NOMO-1 (cell line): Measurements from ENCODE around the gene LY6G5B.

Experiments
- DNase-seq, 2 experiments: peaks; one replicate each; lab custom pipeline; 2025; ENCODE audit not compliant: unreplicated experiment in 2 of 2; lab: John Stamatoyannopoulos, UW

LY6G5B gene

DNA sequence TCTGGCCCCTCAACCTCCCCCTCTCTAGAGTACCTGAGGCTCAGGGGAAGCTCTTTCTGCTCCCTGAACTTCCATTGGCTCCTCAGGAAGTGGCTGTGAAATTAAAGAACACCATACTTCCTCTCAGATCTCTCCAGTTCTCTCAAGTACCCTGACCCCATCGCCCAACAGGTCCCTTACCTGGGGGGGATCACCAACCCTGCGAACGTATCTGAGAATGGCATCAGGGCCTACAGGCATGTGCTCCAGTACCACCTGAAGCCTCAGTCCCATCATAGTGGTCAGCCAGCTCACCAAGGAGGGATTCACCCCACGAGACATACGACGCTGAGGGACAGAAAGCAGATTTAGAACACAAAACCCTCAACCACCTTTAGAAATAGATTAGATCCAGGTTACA, 29.2 kb upstream of the LY6G5B start:
- DNase-seq: no peak

GRCh38 chr6:31641370-31641769, 28.4 kb upstream of the LY6G5B start:
- DNase-seq: no peak

GRCh38 chr6:31642798-31643570, 26.8 kb upstream of the LY6G5B start:
- no peak for DNase-seq

DNA sequence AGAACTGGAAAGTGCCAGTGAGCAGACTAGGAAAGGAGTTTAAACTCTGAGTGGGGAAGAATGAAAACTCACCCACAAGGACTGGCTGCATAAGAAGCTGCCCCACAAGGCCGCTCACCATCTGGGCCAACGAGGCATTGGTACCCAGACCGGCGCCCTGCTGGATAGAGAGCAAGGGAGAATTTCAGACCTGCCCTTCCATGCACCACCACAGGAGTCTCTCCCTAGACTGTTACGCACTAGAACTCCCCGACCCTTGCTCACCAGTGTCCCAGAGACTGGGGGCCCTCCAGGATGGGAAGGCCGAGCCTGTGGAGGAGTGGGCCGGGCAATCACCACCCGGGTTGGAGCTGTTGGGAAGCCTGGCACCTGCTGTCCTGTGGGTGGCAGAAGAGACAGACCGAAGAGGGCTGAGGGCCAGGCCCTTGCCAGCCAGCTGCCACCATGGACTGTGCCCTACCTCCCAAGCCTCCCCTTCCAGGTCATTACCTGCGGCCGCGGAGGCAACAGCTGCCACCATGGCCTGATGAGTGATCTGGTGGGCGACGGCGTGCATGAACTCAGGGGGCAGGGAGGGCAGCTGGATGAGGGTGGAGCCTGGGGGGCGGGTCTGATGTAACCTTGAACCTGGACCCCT, 25.8 kb upstream of the LY6G5B start:
- no peak for DNase-seq

GRCh38 chr6:31645325-31645724, 24.5 kb upstream of the LY6G5B start:
- DNase-seq: no peak

- DNase-seq: peak; percentile 39 to 80
Observed at GRCh38 chr6:31651602-31652191, 18.1 kb upstream of the LY6G5B start.

GRCh38 chr6:31652925-31653724, 16.7 kb upstream of the LY6G5B start:
- DNase-seq: peak; percentile 95 to 96

DNA sequence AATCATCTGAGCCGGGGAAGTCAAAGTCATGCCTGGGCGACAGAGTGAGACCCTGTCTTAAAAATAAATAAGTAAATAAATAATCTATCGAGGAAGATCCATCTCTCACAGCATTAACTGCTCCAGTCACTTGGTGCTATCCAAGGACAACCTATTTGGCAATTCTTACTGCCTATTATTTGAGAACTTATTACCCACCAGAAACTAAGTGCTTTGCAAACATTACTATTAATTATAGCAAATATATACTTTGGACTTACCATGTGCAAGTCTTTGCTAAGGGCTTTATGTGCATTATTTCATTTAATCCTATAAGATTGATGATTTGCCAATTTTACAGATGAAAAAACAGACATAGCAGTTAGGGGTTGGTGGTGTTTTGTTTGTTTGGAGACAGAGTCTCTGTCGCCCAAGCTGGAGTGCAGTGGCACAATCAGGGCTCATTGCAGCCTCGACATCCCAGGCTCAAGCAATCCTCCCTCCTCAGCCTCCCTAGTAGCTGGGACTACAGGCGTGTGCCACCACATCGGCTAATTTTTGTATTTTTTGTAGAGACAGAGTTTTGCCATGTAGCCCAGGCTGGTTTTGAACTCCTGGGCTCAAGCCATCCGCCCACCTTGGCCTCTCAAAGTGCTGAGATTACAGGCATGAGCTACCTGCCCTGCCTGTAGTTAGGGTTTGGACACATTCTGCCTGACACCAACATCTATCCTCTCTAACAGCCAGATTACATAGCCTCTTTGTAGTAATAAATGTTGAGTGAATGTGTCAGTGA, 15.0 kb upstream of the LY6G5B start:
- DNase-seq: no peak

DNA sequence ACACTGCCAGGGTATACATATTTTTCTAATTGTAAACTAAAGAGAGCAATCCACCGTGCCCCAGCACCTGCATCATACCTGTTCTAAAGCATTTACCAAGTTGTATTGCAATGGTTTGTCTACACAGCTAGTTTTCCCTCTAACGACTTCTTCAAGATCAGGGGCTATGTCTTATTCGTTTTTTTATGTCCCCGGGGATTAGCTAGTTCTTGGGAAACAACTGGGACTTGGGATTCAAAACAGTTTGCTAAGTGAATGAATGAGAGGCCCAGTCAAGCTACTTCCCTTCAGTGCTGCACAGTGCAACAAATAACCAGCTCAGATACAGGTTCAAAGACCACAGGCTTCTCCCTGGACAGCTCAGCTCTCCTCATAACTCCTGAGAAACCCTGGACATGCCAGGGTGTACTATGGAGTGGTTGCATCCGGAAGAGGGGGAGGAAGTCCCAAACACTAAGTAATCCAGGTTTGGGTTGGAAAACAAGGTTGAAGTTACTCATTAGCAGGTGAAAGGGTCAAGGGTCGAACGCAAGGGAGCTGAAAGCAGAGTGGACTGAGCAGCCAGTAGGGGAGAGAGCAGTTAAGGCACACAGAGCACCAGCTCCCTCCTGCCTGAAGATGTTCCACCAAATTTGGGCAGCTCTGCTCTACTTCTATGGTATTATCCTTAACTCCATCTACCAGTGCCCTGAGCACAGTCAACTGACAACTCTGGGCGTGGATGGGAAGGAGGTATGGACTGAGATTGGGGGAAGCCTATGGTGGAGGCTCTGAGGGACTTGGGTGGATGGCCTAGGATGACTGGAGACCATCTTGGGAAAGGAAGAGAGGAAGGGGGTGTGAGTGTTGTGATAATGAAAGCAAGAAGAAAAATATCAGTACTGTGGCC, 14.2 kb upstream of the LY6G5B start, which contains the start of gene APOM:
TSS of gene APOM (plus strand) at position 546 of the 889 bp plus-strand sequence. CDS start at position 619, 73 bp downstream.
- DNase-seq: no peak

DNA sequence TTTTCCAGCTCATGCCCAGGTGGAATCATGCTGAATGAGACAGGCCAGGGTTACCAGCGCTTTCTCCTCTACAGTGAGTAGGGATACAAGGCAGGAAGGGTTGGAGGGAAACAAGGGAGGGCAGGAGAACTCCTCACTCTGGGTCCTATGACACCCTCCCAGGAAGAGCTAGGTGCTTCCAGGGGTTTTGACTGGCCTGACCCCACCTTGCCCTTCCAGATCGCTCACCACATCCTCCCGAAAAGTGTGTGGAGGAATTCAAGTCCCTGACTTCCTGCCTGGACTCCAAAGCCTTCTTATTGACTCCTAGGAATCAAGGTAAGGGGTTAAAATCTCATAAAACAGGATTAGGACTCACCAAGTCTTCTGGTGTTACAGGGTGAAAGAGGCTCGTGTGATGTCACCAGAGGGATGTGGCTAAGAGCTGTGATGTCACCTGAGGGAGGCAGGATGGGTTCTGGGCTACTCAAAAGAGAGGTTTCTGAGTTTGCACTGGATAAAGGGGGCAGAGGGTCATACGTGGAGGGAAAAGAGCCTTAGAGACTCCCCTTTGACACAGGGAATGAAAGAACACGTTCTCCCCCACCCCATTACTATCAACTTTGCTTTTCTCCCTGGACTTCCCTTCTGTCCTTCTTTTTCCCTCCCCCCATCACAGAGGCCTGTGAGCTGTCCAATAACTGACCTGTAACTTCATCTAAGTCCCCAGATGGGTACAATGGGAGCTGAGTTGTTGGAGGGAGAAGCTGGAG, 12.2 kb upstream of the LY6G5B start:
- DNase-seq: no peak

DNA sequence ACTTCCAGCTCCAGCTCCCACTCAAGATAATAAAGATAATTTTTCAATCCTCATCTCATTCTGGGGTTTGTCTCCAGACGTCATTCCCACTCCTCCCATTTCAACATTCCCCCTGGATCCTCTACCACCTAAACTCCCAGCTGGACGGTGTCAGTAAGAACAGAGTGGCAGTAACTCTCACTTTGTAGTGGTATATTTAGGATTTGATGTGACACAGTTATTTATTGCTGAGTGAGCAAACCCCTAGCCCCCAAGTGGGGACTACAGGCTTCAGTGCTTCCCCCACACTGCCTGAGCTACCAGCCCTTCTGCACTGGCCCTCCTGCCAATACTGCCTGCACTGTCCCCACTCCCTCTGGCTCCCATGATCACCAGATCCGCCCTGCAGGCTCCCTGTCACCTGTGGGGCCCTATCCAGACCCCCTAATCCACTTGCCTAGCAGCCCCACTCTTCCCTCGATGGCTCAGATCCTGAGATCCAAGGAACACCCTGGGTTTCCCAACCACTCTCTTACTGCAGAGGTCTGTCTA, 11.6 kb upstream of the LY6G5B start:
- DNase-seq: no peak

GRCh38 chr6:31658983-31659648, 10.7 kb upstream of the LY6G5B start:
- no peak for DNase-seq

GRCh38 chr6:31659649-31660380, 10.0 kb upstream of the LY6G5B start:
- DNase-seq: peak; percentile 57

GRCh38 chr6:31660381-31661261, 9.2 kb upstream of the LY6G5B start, which contains the start of gene C6orf47:
Gene C6orf47, minus strand, starts transcription at chr6:31660778. Its CDS starts 831 bp downstream, at chr6:31659947.
- peak; percentile 59 to 66 for DNase-seq

GRCh38 chr6:31661262-31662123, 8.3 kb upstream of the LY6G5B start:
- no peak for DNase-seq
